Measurements from ENCODE around the gene AMH.

AMH gene

GRCh38 chr19:2270423-2271233, 21.5 kb downstream of the AMH start (continued):
- TF ChIP-seq ZNF221 (tag by site-specific recombination; IDR thresholded peaks at IDR 0.05; ENCODE audit: borderline replicate concordance), result no peak
- TF ChIP-seq ZNF426 (tag by site-specific recombination; IDR thresholded peaks at IDR 0.05), result no peak
- no peak for TF ChIP-seq ZNF654 (tag by site-specific recombination; IDR thresholded peaks at IDR 0.05; ENCODE audit: low read depth)
- no peak for TF ChIP-seq AEBP2 (tag by site-specific recombination; IDR thresholded peaks at IDR 0.05; ENCODE audit: borderline replicate concordance)
- TF ChIP-seq ZNF639 (tag by site-specific recombination; IDR thresholded peaks at IDR 0.05), result no peak
- TF ChIP-seq CTCF (tag by site-specific recombination; IDR thresholded peaks at IDR 0.05), result no peak
- no peak for TF ChIP-seq OSR2 (tag by site-specific recombination; IDR thresholded peaks at IDR 0.05)
- TF ChIP-seq, protein P1, sequence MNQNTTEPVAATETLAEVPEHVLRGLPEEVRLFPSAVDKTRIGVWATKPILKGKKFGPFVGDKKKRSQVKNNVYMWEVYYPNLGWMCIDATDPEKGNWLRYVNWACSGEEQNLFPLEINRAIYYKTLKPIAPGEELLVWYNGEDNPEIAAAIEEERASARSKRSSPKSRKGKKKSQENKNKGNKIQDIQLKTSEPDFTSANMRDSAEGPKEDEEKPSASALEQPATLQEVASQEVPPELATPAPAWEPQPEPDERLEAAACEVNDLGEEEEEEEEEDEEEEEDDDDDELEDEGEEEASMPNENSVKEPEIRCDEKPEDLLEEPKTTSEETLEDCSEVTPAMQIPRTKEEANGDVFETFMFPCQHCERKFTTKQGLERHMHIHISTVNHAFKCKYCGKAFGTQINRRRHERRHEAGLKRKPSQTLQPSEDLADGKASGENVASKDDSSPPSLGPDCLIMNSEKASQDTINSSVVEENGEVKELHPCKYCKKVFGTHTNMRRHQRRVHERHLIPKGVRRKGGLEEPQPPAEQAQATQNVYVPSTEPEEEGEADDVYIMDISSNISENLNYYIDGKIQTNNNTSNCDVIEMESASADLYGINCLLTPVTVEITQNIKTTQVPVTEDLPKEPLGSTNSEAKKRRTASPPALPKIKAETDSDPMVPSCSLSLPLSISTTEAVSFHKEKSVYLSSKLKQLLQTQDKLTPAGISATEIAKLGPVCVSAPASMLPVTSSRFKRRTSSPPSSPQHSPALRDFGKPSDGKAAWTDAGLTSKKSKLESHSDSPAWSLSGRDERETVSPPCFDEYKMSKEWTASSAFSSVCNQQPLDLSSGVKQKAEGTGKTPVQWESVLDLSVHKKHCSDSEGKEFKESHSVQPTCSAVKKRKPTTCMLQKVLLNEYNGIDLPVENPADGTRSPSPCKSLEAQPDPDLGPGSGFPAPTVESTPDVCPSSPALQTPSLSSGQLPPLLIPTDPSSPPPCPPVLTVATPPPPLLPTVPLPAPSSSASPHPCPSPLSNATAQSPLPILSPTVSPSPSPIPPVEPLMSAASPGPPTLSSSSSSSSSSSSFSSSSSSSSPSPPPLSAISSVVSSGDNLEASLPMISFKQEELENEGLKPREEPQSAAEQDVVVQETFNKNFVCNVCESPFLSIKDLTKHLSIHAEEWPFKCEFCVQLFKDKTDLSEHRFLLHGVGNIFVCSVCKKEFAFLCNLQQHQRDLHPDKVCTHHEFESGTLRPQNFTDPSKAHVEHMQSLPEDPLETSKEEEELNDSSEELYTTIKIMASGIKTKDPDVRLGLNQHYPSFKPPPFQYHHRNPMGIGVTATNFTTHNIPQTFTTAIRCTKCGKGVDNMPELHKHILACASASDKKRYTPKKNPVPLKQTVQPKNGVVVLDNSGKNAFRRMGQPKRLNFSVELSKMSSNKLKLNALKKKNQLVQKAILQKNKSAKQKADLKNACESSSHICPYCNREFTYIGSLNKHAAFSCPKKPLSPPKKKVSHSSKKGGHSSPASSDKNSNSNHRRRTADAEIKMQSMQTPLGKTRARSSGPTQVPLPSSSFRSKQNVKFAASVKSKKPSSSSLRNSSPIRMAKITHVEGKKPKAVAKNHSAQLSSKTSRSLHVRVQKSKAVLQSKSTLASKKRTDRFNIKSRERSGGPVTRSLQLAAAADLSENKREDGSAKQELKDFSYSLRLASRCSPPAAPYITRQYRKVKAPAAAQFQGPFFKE (tag by site-specific recombination; IDR thresholded peaks at IDR 0.05; ENCODE audit: borderline replicate concordance), result no peak
- no peak for TF ChIP-seq ZXDB (tag by site-specific recombination; IDR thresholded peaks at IDR 0.05)
- no peak for TF ChIP-seq ZNF10 (tag by site-specific recombination; IDR thresholded peaks at IDR 0.05)
- TF ChIP-seq ZNF473 (tag by site-specific recombination; IDR thresholded peaks at IDR 0.05), result no peak
- no peak for TF ChIP-seq ZNF600 (tag by site-specific recombination; IDR thresholded peaks at IDR 0.05)
- no peak for TF ChIP-seq ZSCAN18 (tag by site-specific recombination; IDR thresholded peaks at IDR 0.05)
- no peak for TF ChIP-seq ZNF19 (tag by site-specific recombination; IDR thresholded peaks at IDR 0.05; ENCODE audit: low read depth)
- TF ChIP-seq ZNF121 (tag by site-specific recombination; IDR thresholded peaks at IDR 0.05), result no peak; the same call in 1 of the 2 replicates
- TF ChIP-seq, protein P2, sequence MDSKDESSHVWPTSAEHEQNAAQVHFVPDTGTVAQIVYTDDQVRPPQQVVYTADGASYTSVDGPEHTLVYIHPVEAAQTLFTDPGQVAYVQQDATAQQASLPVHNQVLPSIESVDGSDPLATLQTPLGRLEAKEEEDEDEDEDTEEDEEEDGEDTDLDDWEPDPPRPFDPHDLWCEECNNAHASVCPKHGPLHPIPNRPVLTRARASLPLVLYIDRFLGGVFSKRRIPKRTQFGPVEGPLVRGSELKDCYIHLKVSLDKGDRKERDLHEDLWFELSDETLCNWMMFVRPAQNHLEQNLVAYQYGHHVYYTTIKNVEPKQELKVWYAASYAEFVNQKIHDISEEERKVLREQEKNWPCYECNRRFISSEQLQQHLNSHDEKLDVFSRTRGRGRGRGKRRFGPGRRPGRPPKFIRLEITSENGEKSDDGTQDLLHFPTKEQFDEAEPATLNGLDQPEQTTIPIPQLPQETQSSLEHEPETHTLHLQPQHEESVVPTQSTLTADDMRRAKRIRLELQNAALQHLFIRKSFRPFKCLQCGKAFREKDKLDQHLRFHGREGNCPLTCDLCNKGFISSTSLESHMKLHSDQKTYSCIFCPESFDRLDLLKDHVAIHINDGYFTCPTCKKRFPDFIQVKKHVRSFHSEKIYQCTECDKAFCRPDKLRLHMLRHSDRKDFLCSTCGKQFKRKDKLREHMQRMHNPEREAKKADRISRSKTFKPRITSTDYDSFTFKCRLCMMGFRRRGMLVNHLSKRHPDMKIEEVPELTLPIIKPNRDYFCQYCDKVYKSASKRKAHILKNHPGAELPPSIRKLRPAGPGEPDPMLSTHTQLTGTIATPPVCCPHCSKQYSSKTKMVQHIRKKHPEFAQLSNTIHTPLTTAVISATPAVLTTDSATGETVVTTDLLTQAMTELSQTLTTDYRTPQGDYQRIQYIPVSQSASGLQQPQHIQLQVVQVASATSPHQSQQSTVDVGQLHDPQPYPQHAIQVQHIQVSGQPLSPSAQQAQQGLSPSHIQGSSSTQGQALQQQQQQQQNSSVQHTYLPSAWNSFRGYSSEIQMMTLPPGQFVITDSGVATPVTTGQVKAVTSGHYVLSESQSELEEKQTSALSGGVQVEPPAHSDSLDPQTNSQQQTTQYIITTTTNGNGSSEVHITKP (tag by site-specific recombination; IDR thresholded peaks at IDR 0.05), result peak; percentile 61; the same call in 1 of the 2 replicates
- TF ChIP-seq ZNF354C (tag by site-specific recombination; IDR thresholded peaks at IDR 0.05; ENCODE audit: borderline replicate concordance, low read depth), result no peak
- TF ChIP-seq ZNF544 (tag by site-specific recombination; IDR thresholded peaks at IDR 0.05), result no peak
- TF ChIP-seq GLIS1 (tag by site-specific recombination; IDR thresholded peaks at IDR 0.05), result peak; percentile 81
- TF ChIP-seq ZNF549 (tag by site-specific recombination; IDR thresholded peaks at IDR 0.05), result no peak
- no peak for TF ChIP-seq ZNF174 (tag by site-specific recombination; IDR thresholded peaks at IDR 0.05)
- no peak for TF ChIP-seq ZNF558 (tag by site-specific recombination; IDR thresholded peaks at IDR 0.05)
- no peak; the same call in 1 of the 2 replicates for TF ChIP-seq ZNF76 (tag by site-specific recombination; IDR thresholded peaks at IDR 0.05; ENCODE audit: borderline replicate concordance, low read depth)

Measured in HEK293 (cell line).